NCI-H774 (cell line): ENCODE data around the gene CUX1.
"Not testable (repeated sequence)": the region's sequence is repeated elsewhere in the genome, so short reads cannot be mapped to it uniquely, and the experiment has no call there.

Experiments
- DNase-seq: peaks from one replicate; lab custom pipeline; 2025; lab: John Stamatoyannopoulos, UW

Gene CUX1

GRCh38 chr7:101817471-101818286 is at the start of gene CUX1:
CUX1 (plus strand) TSS chr7:101817626; CDS start chr7:101817640, 14 bp downstream.
- no peak for DNase-seq

GRCh38 chr7:101768280-101768679 is 49.1 kb upstream of the CUX1 start:
- DNase-seq, result no peak

- no peak for DNase-seq
Observed at GRCh38 chr7:101770466-101770865, 47.0 kb upstream of the CUX1 start.

GRCh38 chr7:101772508-101773211 is 44.8 kb upstream of the CUX1 start:
- no peak for DNase-seq

GRCh38 chr7:101775181-101775580 is 42.2 kb upstream of the CUX1 start:
- DNase-seq, result no peak

GRCh38 chr7:101778026-101778580 is 39.3 kb upstream of the CUX1 start:
- no peak for DNase-seq

GRCh38 chr7:101779267-101779666 is 38.2 kb upstream of the CUX1 start:
- DNase-seq, result no peak

GRCh38 chr7:101780281-101780680 is 37.1 kb upstream of the CUX1 start:
- no peak for DNase-seq

- DNase-seq, result no peak
Observed at GRCh38 chr7:101781439-101781838, 36.0 kb upstream of the CUX1 start.

- no peak for DNase-seq
Observed at GRCh38 chr7:101782476-101782875, 35.0 kb upstream of the CUX1 start.

- no peak for DNase-seq
Observed at GRCh38 chr7:101782896-101783295, 34.5 kb upstream of the CUX1 start.

GRCh38 chr7:101783381-101784181 is 33.8 kb upstream of the CUX1 start:
- no peak for DNase-seq

- no peak for DNase-seq
Observed at GRCh38 chr7:101784292-101785127, 32.9 kb upstream of the CUX1 start.

- no peak for DNase-seq
Observed at GRCh38 chr7:101787864-101788263, 29.6 kb upstream of the CUX1 start.

- no peak for DNase-seq
Observed at GRCh38 chr7:101788517-101788916, 28.9 kb upstream of the CUX1 start.

GRCh38 chr7:101790566-101791293 is 26.7 kb upstream of the CUX1 start:
- no peak for DNase-seq

GRCh38 chr7:101792051-101792681 is 25.3 kb upstream of the CUX1 start:
- no peak for DNase-seq

- not testable (repeated sequence) for DNase-seq
Observed at GRCh38 chr7:101792682-101793071, 24.7 kb upstream of the CUX1 start.

GRCh38 chr7:101795461-101795860 is 22.0 kb upstream of the CUX1 start:
- no peak for DNase-seq

GRCh38 chr7:101798173-101798572 is 19.3 kb upstream of the CUX1 start:
- DNase-seq, result not testable (repeated sequence)
